Panc1 (cell line): ENCODE results near the gene CLEC16A. TPM values are rescaled to one million over a fixed set of nuclear protein-coding genes. Genes with fewer than 3 reads are reported as not detected.

Source experiments
- ATAC-seq: fragments of 200-7000 bp; cut with Tn5 transposase; 2 replicates; pipeline ENCODE4 v1.9.1; 2020; ENCODE audit warnings: mild to moderate bottlenecking, moderate library complexity
- BruUV-seq: library from RNA; stranded (reverse); fragments of 400-500 nt; replicated peaks from 2 replicates; lab custom pipeline; 2021; lab: Mats Ljungman, UMichigan
- CTCF ChIA-PET: fragments of 300-600 bp; sonication (Branson Sonifier 250); formaldehyde crosslinking; loops from one replicate; lab custom pipeline; 2022; ENCODE audit warnings: antibody characterized with exemption; lab: Charles Lee
- POLR2A ChIA-PET: fragments of 300-600 bp; sonication (Branson Sonifier 250); formaldehyde crosslinking; loops from one replicate; lab custom pipeline; 2022; ENCODE audit warnings: antibody characterized with exemption; lab: Charles Lee
- DNase-seq: peaks from one replicate; pipeline ENCODE4 v3.0.0-alpha.2; 2010; ENCODE audit warnings: low read depth, low spot score
- H3K27ac ChIP-seq: 2 replicates; pipeline ENCODE4 v1.5.1; 2011; ENCODE audit warnings: mild to moderate bottlenecking, low read length, inconsistent platforms
- H3K27me3 ChIP-seq: fragments of 200-500 bp; sonication (Bioruptor generic); 2 replicates; pipeline ENCODE4 v1.6.0; 2014; ENCODE audit warnings: low read length, inconsistent platforms; ENCODE audit not compliant: control insufficient read depth, insufficient read depth
- H3K36me3 ChIP-seq: fragments of 200-500 bp; sonication (Bioruptor generic); 2 replicates; pipeline ENCODE4 v1.5.1; 2014; ENCODE audit warnings: inconsistent platforms, mild to moderate bottlenecking, low read length, moderate library complexity; ENCODE audit not compliant: control insufficient read depth, insufficient read depth
- H3K4me1 ChIP-seq: 2 replicates; pipeline ENCODE4 v1.5.1; 2011; ENCODE audit warnings: inconsistent platforms, mild to moderate bottlenecking, low read length, moderate library complexity; ENCODE audit not compliant: control insufficient read depth, insufficient read depth
- H3K4me3 ChIP-seq, 2 experiments: 2 replicates each; pipeline ENCODE4 v1.5.1; 2011 to 2012; ENCODE audit warnings: low read depth in 2 of 2, low read length in 2 of 2, mild to moderate bottlenecking in 2 of 2, inconsistent platforms in 1 of 2, moderate library complexity in 1 of 2
- H3K9me3 ChIP-seq: fragments of 200-500 bp; sonication (Bioruptor generic); 2 replicates; pipeline ENCODE4 v1.5.1; 2014; ENCODE audit warnings: low read depth, mild to moderate bottlenecking, inconsistent platforms, low read length, moderate library complexity; ENCODE audit not compliant: control insufficient read depth, insufficient read depth
- POLR2AphosphoS5 ChIP-seq: IDR thresholded peaks from 2 replicates; pipeline ENCODE4 v1.6.1; 2012; ENCODE audit warnings: mild to moderate bottlenecking, low read depth, low read length, moderate library complexity
- SIN3A ChIP-seq: IDR thresholded peaks from 2 replicates; pipeline ENCODE4 v1.6.1; 2012; ENCODE audit warnings: low read depth, mild to moderate bottlenecking, low read length, moderate library complexity, borderline replicate concordance; ENCODE audit not compliant: insufficient read depth
- TCF7L2 ChIP-seq: IDR thresholded peaks from 2 replicates; pipeline ENCODE4 v1.6.1; 2011; ENCODE audit warnings: mild to moderate bottlenecking, low read depth, low read length, inconsistent platforms
- in situ Hi-C: cut with HindIII; loops from 2 replicates; pipeline ENCODE4 v1.10.0; 2016; ENCODE audit warnings: low sequenced_read_pairs, low pct_unique_long_range_greater_than_20kb
- intact Hi-C: fragments of 100-400 bp; cut with micrococcal nuclease; formaldehyde crosslinking; loops from one replicate; pipeline ENCODE4 v1.10.0; 2022; ENCODE audit not compliant: unreplicated experiment
- total RNA-seq: library from RNA; stranded (reverse); gene quantifications from one replicate; pipeline ENCODE4 v1.2.1, GENCODE V29; 2021; ENCODE audit not compliant: unreplicated experiment
- TF ChIP-seq, protein P1 (sequence below), 2 experiments: IDR thresholded peaks; 2 replicates each; pipeline ENCODE4 v1.6.1; 2011 to 2012; ENCODE audit warnings: low read depth in 2 of 2, control low read depth in 1 of 2, low read length in 1 of 2, mild to moderate bottlenecking in 1 of 2, moderate library complexity in 1 of 2; ENCODE audit not compliant: insufficient read depth in 1 of 2
- TF ChIP-seq, protein P2 (sequence below): fragments of 450-650 bp; IDR thresholded peaks from 2 replicates; pipeline ENCODE4 v1.5.1; 2017; ENCODE audit warnings: mild to moderate bottlenecking

Gene CLEC16A
- total RNA-seq, 1 experiment from 2014 or later = 21.0 TPM

DNA sequence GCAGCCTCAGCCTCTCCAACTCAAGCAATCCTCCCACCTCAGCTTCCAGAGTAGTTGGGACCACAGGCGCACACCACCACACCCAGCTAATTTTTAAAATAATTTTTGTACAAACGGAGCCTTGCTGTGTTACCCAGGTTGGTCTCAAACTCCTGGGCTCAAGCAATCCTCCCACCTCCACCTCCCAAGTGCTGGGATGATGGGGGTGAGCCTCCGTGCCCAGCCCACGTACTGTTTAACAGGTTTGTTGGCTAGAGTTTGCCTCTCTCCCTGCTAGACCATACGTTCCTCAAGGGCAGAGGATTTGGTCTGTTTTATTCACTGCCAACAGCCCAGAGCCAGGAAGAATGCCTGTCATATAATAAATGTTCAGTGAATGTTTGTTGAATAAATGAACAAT, 285.1 kb downstream of the CLEC16A start:
- H3K4me1 ChIP-seq = no peaks in the 10 kb centered on the region
- intact Hi-C loops (no loop called here), in situ Hi-C loops (no loop called here)
- no peak for ATAC-seq
- no peaks in the 10 kb centered on the region for H3K27me3 ChIP-seq
- H3K9me3 ChIP-seq = no peaks in the 10 kb centered on the region
- ChIA-PET POLR2A (no interaction called here), CTCF (no interaction called here)
- no peak for TF ChIP-seq SIN3A
- TF ChIP-seq, protein P1, sequence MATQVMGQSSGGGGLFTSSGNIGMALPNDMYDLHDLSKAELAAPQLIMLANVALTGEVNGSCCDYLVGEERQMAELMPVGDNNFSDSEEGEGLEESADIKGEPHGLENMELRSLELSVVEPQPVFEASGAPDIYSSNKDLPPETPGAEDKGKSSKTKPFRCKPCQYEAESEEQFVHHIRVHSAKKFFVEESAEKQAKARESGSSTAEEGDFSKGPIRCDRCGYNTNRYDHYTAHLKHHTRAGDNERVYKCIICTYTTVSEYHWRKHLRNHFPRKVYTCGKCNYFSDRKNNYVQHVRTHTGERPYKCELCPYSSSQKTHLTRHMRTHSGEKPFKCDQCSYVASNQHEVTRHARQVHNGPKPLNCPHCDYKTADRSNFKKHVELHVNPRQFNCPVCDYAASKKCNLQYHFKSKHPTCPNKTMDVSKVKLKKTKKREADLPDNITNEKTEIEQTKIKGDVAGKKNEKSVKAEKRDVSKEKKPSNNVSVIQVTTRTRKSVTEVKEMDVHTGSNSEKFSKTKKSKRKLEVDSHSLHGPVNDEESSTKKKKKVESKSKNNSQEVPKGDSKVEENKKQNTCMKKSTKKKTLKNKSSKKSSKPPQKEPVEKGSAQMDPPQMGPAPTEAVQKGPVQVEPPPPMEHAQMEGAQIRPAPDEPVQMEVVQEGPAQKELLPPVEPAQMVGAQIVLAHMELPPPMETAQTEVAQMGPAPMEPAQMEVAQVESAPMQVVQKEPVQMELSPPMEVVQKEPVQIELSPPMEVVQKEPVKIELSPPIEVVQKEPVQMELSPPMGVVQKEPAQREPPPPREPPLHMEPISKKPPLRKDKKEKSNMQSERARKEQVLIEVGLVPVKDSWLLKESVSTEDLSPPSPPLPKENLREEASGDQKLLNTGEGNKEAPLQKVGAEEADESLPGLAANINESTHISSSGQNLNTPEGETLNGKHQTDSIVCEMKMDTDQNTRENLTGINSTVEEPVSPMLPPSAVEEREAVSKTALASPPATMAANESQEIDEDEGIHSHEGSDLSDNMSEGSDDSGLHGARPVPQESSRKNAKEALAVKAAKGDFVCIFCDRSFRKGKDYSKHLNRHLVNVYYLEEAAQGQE (IDR thresholded peaks at IDR 0.05; ENCODE audit: insufficient read depth in 1 of 2, low read depth in 2 of 2, low read length in 1 of 2) = no peak
- H3K36me3 ChIP-seq = no peaks in the 10 kb centered on the region
- H3K4me3 ChIP-seq = no peak overlapping the region
- no peak overlapping the region for H3K27ac ChIP-seq
- no peak for DNase-seq
- BruUV-seq = no TSS peak

DNA sequence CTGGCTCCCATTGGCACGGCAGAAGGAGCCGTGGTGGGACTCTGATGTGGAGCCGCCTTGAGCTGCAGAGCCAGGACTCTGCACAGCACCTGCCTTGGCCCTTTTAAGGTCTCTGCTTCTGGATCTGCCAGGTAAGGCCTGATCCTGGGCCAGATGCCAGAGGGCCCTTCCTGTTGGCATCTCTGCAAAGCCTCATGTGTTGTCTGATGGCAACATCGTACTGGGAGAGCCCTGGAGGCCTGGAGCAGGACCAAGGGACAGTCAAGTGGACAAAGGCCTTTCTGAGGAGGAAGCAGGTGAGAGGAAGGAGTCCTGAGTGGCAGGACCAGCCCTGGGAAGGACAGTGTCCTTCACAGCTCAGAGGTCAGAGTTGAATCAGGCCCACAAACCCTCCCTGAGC, 285.5 kb downstream of the CLEC16A start:
- ATAC-seq = no peak
- TF ChIP-seq TCF7L2 (no peak), POLR2AphosphoS5 (no peak), SIN3A (no peak)
- TF ChIP-seq, protein P2, sequence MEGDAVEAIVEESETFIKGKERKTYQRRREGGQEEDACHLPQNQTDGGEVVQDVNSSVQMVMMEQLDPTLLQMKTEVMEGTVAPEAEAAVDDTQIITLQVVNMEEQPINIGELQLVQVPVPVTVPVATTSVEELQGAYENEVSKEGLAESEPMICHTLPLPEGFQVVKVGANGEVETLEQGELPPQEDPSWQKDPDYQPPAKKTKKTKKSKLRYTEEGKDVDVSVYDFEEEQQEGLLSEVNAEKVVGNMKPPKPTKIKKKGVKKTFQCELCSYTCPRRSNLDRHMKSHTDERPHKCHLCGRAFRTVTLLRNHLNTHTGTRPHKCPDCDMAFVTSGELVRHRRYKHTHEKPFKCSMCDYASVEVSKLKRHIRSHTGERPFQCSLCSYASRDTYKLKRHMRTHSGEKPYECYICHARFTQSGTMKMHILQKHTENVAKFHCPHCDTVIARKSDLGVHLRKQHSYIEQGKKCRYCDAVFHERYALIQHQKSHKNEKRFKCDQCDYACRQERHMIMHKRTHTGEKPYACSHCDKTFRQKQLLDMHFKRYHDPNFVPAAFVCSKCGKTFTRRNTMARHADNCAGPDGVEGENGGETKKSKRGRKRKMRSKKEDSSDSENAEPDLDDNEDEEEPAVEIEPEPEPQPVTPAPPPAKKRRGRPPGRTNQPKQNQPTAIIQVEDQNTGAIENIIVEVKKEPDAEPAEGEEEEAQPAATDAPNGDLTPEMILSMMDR = no peak
- TF ChIP-seq, protein P1 (IDR thresholded peaks at IDR 0.05; ENCODE audit: insufficient read depth in 1 of 2, low read depth in 2 of 2, low read length in 1 of 2) = no peak
- no peak overlapping the region for H3K4me3 ChIP-seq
- no peak overlapping the region for H3K27ac ChIP-seq
- H3K27me3 ChIP-seq = no peaks in the 10 kb centered on the region
- intact Hi-C loops = no loop called here
- H3K4me1 ChIP-seq = no peaks in the 10 kb centered on the region
- POLR2A ChIA-PET = no interaction called here
- no peaks in the 10 kb centered on the region for H3K36me3 ChIP-seq
- no peak for DNase-seq
- H3K9me3 ChIP-seq = no peaks in the 10 kb centered on the region
- in situ Hi-C loops = no loop called here
- no TSS peak for BruUV-seq
- CTCF ChIA-PET = no interaction called here
